Right lobe of liver (tissue), 4 donors: ENCODE data around the gene DDB1.

ENCODE experiments used
- POLR2A ChIP-seq: fragments of 450-650 bp; IDR thresholded peaks from one replicate; pipeline ENCODE4 v1.6.1; 2017; ENCODE audit warnings: antibody characterized with exemption, mild to moderate bottlenecking
- TF ChIP-seq, protein P1 (sequence below), 4 donors: fragments of 200-600 bp in 3 of 4; fragments of 450-650 bp in 1 of 4; IDR thresholded peaks; one replicate each; pipeline versions ENCODE4 v1.5.1 to v1.8.0; 2016 to 2022; ENCODE audit warnings: antibody characterized with exemption in 4 of 4, mild to moderate bottlenecking in 2 of 4
- donor health status: DM: no; HTN: no; CAD: no.
- donor health status: DM: no; HTN: no; CAD: no.
- donor health status: DM: no; HTN: yes; CAD: no.

GRCh38 chr11:61331651-61332050 is 1.3 kb downstream of the DDB1 start:
- TF ChIP-seq, protein P1, sequence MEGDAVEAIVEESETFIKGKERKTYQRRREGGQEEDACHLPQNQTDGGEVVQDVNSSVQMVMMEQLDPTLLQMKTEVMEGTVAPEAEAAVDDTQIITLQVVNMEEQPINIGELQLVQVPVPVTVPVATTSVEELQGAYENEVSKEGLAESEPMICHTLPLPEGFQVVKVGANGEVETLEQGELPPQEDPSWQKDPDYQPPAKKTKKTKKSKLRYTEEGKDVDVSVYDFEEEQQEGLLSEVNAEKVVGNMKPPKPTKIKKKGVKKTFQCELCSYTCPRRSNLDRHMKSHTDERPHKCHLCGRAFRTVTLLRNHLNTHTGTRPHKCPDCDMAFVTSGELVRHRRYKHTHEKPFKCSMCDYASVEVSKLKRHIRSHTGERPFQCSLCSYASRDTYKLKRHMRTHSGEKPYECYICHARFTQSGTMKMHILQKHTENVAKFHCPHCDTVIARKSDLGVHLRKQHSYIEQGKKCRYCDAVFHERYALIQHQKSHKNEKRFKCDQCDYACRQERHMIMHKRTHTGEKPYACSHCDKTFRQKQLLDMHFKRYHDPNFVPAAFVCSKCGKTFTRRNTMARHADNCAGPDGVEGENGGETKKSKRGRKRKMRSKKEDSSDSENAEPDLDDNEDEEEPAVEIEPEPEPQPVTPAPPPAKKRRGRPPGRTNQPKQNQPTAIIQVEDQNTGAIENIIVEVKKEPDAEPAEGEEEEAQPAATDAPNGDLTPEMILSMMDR (IDR thresholded peaks at IDR 0.05), result no peak
- TF ChIP-seq POLR2A, result no peak
